Measurements from ENCODE around the gene RAPGEF4.

RAPGEF4 gene

DNA sequence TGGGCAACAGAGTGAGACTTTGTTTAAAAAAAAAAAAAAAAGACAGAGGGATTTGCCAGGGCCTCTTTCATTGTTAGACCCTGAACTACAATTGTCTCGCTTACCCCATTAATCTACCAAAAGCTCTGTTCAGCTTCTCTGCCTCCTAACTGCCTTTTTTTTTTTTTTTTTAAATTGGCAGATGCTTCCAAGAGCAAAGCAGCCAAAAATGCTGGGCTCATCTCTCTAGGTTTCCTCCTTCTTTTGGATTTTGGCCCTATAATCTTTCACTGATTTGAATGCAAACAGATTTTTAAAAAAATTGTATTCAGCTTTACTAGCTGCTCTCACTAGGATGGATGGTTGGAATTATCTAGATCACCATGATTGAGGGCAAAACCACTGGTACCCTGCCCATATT lies 33.2 kb upstream of the RAPGEF4 start:
- no peak for TF ChIP-seq CTCF (conservative IDR thresholded peaks at IDR 0.05; ENCODE audit: low read length)
- DNase-seq (ENCODE audit: low read depth) = no peak
- no peak overlapping the region for H3K4me3 ChIP-seq (ENCODE audit: low read length)

- TF ChIP-seq CTCF (conservative IDR thresholded peaks at IDR 0.05; ENCODE audit: low read length) = peak; percentile 62
- no peak overlapping the region for H3K4me3 ChIP-seq (ENCODE audit: low read length)
- peak; percentile 25 for DNase-seq (ENCODE audit: low read depth)
Observed at GRCh38 chr2:172704072-172704936, 31.3 kb upstream of the RAPGEF4 start.

- H3K4me3 ChIP-seq (ENCODE audit: low read length) = no peak overlapping the region
- no peak for TF ChIP-seq CTCF (conservative IDR thresholded peaks at IDR 0.05; ENCODE audit: low read length)
- DNase-seq (ENCODE audit: low read depth) = no peak
Observed at GRCh38 chr2:172705352-172705751, 30.3 kb upstream of the RAPGEF4 start.

DNA sequence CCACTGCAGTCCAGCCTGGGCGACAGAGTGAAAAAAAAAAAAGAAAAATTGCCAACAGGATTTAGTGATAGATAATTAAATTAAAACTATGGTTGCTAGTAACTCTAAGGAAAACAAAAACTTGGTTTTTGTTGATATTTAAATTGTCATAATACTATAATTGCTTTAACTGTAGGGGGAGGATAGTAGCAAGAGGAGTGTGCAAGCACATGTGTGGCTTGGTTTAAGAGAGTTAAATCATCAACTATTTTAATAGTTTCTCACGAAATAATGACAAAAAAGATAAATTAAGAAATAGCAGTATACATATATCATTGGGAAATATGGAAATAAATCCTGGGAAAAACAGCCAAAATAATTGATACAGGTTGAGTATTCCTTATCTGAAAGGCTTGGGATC lies 27.4 kb upstream of the RAPGEF4 start:
- no peak for TF ChIP-seq CTCF (conservative IDR thresholded peaks at IDR 0.05; ENCODE audit: low read length)
- no peak for DNase-seq (ENCODE audit: low read depth)
- no peak overlapping the region for H3K4me3 ChIP-seq (ENCODE audit: low read length)

DNA sequence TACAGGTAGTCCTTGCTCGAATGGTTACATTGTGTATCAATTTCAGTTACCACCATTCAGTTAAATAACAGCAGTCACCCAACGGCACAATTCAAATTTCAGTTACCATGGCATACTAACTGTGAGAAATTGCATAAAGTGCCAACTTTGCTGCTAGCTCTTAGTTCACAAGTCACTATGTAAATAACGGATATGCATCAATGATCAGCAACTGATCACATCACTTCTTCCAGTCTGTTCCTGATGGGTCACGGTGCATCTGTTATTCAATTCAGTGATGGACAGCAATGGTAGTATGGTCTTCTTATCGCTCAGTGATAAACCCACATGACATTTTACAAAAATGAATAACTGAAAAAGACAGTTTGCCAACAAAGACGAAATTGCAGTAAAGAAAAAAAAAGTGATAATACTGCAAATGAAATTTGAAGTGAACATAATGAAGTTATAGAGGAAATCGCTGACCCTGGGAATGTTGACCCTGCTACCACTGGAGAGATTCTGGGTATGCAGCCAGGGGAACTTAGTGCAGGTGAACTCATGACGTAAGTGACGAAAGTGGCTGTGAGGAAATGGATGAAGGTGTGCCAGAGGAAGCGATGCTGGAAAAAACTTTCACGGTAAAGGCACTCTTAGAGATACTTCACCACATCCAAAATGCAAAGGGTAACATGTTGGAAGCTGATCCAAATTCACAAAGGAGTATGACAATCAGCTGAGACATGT lies 25.9 kb upstream of the RAPGEF4 start:
- TF ChIP-seq CTCF (conservative IDR thresholded peaks at IDR 0.05; ENCODE audit: low read length) = no peak

DNA sequence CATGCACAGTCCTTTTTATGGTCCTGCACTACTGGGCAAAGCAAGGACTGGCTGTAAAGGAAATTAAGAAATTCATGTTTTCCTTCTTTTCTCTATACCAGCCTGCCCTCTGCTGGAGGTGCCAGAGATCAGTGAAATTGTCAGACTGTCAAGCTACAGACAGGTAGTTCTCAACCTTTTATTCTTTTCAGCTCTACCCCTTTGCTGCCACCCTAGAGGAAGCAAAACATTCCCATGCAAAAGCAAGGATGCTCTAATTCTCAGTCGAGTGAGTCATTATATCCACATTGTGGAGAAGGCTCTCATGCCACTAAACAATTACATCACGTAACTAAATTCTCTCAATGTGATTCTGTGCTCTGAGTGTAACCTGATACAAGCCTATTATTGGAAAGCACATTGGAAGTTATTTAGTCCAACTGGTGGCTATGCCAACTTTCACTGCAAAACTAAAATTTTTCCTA lies 25.0 kb upstream of the RAPGEF4 start:
- peak; percentile 80 for DNase-seq (ENCODE audit: low read depth)
- peak; percentile 75 for TF ChIP-seq CTCF (conservative IDR thresholded peaks at IDR 0.05; ENCODE audit: low read length)
- no peak overlapping the region for H3K4me3 ChIP-seq (ENCODE audit: low read length)

More for the DNA sequence above, 25.9 kb upstream of the RAPGEF4 start:
- no peak overlapping the region for H3K4me3 ChIP-seq (ENCODE audit: low read length)
- no peak for DNase-seq (ENCODE audit: low read depth)
